MG63 (cell line): Measurements from ENCODE around the gene PTPRS. TPM values are rescaled to one million over a fixed set of nuclear protein-coding genes. Genes with fewer than 3 reads are reported as not detected.

Experiments used
- DNase-seq: peaks from one replicate; pipeline ENCODE4 v3.0.0-alpha.2; 2020
- H3K27me3 ChIP-seq: fragments of 250-450 bp; sonication (Bioruptor Pico); 2 replicates; pipeline ENCODE4 v1.5.1; 2020; ENCODE audit warnings: mild to moderate bottlenecking, moderate library complexity
- H3K36me3 ChIP-seq: fragments of 250-450 bp; sonication (Bioruptor Pico); 2 replicates; pipeline ENCODE4 v1.5.1; 2020; ENCODE audit warnings: mild to moderate bottlenecking, moderate library complexity
- H3K4me3 ChIP-seq: fragments of 250-450 bp; sonication (Bioruptor Pico); 2 replicates; pipeline ENCODE4 v1.5.1; 2020; ENCODE audit warnings: mild to moderate bottlenecking, moderate library complexity
- H3K9me3 ChIP-seq: fragments of 250-450 bp; sonication (Bioruptor Pico); 2 replicates; pipeline ENCODE4 v1.5.1; 2020; ENCODE audit warnings: mild to moderate bottlenecking, moderate library complexity
- total RNA-seq: library from RNA; depleted of rRNA; stranded (reverse); fragments of >200 nt; shearing (Covaris generic); gene quantifications from 2 replicates; pipeline ENCODE4 v1.2.3, GENCODE V29; 2014; ENCODE audit warnings: low replicate concordance

Gene PTPRS
- total RNA-seq, 1 experiment from 2014 or later = 30.6 TPM

DNA sequence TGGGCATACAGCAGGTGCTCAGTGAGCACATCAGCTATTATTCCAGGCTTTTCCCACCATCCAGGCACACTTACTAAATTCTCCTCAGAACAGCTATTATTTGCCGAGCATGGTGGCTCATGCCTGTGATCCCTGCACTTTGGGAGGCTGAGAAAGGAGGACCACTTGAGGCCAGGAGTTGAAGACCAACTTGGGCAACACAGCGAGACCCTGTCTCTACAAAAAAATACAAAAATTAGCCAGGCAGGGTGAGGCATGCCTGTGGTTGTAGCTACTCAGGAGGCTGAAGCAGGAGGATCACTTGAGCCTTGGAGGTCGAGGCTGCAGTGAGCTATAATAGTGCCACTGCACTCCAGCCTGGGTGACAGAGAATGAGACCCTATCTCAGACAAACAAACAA lies 35.4 kb downstream of the PTPRS start:
- no peaks in the 10 kb centered on the region for H3K9me3 ChIP-seq
- no peaks in the 10 kb centered on the region for H3K36me3 ChIP-seq
- no peaks in the 10 kb centered on the region for H3K27me3 ChIP-seq
- no peak overlapping the region for H3K4me3 ChIP-seq
- no peak for DNase-seq

DNA sequence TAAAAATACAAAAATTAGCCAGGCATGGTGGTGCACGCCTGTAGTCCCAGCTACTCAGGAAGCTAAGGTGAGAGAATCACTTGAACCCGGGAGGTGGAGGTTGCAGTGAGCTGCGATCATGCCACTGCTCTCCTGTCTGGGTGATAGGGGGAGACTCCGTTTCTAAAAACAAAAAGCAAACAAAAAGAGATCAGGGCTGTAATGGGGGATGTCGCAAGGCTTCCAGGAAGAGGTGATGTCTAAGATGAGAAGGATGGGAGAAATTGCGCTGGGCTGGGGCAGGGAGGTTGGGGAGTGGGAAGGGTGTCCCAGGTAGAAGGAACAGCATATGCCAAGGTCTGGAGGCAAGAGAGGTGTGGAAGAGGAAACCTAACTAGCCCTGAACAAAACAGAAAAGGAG lies 36.1 kb downstream of the PTPRS start:
- no peaks in the 10 kb centered on the region for H3K27me3 ChIP-seq
- no peaks in the 10 kb centered on the region for H3K36me3 ChIP-seq
- H3K4me3 ChIP-seq = no peak overlapping the region
- no peaks in the 10 kb centered on the region for H3K9me3 ChIP-seq
- no peak for DNase-seq

GRCh38 chr19:5303208-5303607 lies 37.4 kb downstream of the PTPRS start:
- no peaks in the 10 kb centered on the region for H3K9me3 ChIP-seq
- H3K4me3 ChIP-seq = no peak overlapping the region
- H3K27me3 ChIP-seq = no peaks in the 10 kb centered on the region
- DNase-seq = no peak
- no peaks in the 10 kb centered on the region for H3K36me3 ChIP-seq

GRCh38 chr19:5302396-5302795 lies 38.2 kb downstream of the PTPRS start:
- Histone ChIP-seq H3K9me3 (no peaks in the 10 kb centered on the region), H3K27me3 (no peaks in the 10 kb centered on the region), H3K4me3 (no peak overlapping the region), H3K36me3 (no peaks in the 10 kb centered on the region)
- no peak for DNase-seq

DNA sequence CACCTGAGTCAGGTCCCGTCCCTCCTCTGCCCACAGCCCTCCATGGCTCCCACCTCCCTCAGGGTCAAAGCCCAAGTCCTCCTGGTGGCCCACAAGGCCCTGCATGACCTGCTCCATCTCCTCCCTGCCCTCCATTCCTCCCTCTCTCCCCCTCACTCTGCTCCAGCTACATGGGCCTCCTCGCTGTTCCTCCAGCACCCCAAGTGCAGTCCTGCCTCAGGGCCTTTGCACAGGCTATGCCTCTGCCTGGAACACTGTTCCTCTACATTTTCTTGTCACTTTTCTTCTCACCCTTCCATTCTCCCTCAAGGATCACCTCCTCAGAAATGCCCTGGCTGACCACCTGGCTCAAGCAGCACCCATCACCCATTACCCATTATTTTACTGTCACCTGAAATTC lies 41.5 kb downstream of the PTPRS start:
- Histone ChIP-seq H3K36me3 (no peaks in the 10 kb centered on the region), H3K9me3 (no peaks in the 10 kb centered on the region), H3K4me3 (no peak overlapping the region), H3K27me3 (no peaks in the 10 kb centered on the region)
- no peak for DNase-seq

DNA sequence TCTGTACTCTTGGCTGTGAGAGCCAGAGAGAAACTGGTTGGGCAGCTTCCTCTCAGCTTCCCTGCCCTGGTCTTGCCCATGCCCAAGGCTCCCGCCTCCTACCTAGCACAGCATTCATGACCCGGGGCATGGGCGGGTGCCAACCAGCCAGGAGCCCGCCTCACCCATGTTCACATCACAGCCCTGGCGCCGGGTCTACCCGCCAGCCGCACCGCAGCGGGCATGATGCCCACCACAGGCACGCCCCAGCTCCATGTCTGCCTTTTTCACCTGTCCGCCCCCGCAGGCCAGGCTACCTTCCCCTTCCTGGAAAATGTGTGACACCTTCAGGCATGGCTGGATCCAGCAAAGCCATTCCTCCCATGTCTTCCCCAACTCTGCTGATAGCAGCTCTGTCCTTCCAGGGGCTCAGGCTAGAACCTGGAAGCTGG lies 42.1 kb downstream of the PTPRS start:
- Histone ChIP-seq H3K36me3 (no peaks in the 10 kb centered on the region), H3K9me3 (no peaks in the 10 kb centered on the region), H3K27me3 (no peaks in the 10 kb centered on the region), H3K4me3 (no peak overlapping the region)
- no peak for DNase-seq

- no peak for DNase-seq
- Histone ChIP-seq H3K36me3 (no peaks in the 10 kb centered on the region), H3K9me3 (no peaks in the 10 kb centered on the region), H3K27me3 (no peaks in the 10 kb centered on the region), H3K4me3 (no peak overlapping the region)
These were observed 43.3 kb downstream of the PTPRS start for GRCh38 chr19:5297272-5297669.

DNA sequence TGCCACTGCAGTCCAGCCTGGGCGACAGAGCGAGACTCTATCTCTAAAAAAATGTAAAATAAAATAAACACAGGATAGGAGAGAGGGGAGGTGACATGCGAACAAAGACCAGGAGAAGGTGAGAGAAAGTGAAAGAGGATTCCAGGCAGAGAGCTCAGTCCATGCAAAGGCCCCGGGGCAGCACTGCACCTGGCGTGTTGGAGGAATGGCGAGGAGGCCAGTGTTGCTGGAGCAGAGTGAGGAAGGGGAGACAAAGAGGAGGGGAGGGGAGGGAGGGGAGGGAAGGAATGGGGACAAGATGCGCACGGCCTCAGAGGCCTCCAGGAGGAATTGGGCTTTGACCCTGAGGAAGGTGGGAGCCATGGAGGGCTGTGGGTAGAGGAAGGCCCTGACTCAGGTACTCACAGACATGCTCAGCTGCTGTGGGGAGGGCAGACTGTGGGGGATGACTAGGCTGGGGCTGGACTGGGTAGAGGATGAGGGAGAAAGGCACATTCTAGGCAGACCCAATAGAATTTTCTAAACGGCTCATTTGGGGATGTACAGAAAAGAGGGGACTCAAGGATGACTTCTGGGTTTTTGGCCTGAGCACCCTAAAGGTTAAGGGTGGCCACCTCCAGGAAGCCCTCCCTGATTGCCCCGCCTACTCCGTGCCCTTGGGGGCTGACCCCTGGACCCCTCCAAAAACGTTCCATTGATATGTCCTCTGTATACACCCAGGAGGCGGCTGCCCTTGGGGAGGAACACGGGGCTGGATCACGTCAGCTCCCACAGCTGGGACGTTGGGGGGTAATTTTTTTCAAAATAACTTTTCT lies 43.9 kb downstream of the PTPRS start:
- Histone ChIP-seq H3K36me3 (no peaks in the 10 kb centered on the region), H3K4me3 (no peak overlapping the region), H3K9me3 (no peaks in the 10 kb centered on the region), H3K27me3 (no peaks in the 10 kb centered on the region)
- DNase-seq = no peak

- Histone ChIP-seq H3K9me3 (no peaks in the 10 kb centered on the region), H3K36me3 (no peaks in the 10 kb centered on the region), H3K4me3 (no peak overlapping the region), H3K27me3 (no peaks in the 10 kb centered on the region)
- DNase-seq = no peak
These were observed 44.6 kb downstream of the PTPRS start for GRCh38 chr19:5296021-5296420.

GRCh38 chr19:5294403-5295160 lies 46.0 kb downstream of the PTPRS start:
- Histone ChIP-seq H3K9me3 (no peaks in the 10 kb centered on the region), H3K36me3 (no peaks in the 10 kb centered on the region), H3K27me3 (no peaks in the 10 kb centered on the region), H3K4me3 (no peak overlapping the region)
- no peak for DNase-seq

- peak overlapping the region; percentile 45 for H3K4me3 ChIP-seq
- DNase-seq = no peak
- no peaks in the 10 kb centered on the region for H3K9me3 ChIP-seq
- H3K36me3 ChIP-seq = no peaks in the 10 kb centered on the region
- H3K27me3 ChIP-seq = no peaks in the 10 kb centered on the region
These were observed 46.8 kb downstream of the PTPRS start for GRCh38 chr19:5293612-5294378.

DNA sequence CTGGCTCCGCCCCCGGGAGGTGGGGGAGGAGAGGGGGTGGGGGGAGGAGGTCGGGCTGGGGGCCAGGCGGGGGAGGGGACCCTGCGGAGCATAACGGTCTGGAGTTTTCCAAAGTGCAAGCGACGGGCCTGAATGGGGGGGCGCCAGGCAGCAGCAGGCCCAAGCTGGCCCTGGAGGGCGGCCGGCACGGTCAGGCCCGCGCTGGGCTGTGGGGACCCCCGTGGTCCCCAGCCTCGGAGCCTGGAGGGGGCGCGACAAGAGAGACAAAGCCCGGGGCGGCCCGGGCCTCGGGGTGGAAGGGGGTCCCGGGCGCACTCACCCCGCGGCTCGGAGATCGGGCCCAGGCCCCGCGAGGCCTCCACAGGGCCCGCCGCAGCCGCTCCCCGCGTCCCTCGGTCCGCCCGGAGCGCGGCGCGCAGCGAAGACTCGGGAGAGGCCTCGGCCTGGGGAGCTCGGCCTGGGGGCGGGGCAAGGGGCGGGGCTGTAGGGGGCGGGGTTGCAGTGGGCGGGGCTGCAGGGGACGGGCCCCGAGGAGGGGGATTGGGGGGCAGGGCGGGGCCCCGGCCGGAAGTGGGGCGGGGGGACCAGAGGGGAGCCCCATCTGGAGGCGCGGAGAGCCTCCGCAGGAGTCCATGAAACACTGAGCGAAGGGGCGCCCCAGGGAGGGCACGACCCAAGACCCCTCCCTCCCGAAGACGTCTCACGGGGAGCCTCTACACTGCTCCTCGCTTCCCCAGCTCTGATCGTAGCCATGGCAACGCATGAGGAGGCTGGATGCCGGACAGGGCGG lies 47.6 kb downstream of the PTPRS start:
- Histone ChIP-seq H3K9me3 (no peaks in the 10 kb centered on the region), H3K36me3 (no peaks in the 10 kb centered on the region), H3K4me3 (peak overlapping the region; percentile 55), H3K27me3 (no peaks in the 10 kb centered on the region)
- peak; percentile 45 for DNase-seq

DNA sequence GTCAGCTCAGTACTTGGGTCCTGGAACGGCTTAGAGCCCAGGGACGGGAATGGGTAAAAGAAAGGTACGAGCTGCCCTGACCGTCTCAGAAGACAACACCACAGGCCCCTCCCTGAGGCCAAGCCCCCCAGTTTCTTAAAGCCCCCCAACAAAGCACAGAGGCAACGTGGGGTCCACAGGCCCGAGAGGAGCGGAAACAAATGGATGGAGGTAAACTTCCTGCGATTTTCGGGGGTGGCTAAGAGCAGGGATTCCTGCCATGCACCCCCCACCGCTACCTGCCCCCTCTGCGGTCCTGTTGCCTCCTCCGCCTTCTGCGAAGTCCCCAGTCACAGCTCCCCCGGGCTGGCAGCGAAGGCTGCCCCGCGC lies 48.2 kb downstream of the PTPRS start:
- Histone ChIP-seq H3K9me3 (no peaks in the 10 kb centered on the region), H3K4me3 (peak overlapping the region; percentile 55), H3K27me3 (no peaks in the 10 kb centered on the region), H3K36me3 (no peaks in the 10 kb centered on the region)
- DNase-seq = no peak

DNA sequence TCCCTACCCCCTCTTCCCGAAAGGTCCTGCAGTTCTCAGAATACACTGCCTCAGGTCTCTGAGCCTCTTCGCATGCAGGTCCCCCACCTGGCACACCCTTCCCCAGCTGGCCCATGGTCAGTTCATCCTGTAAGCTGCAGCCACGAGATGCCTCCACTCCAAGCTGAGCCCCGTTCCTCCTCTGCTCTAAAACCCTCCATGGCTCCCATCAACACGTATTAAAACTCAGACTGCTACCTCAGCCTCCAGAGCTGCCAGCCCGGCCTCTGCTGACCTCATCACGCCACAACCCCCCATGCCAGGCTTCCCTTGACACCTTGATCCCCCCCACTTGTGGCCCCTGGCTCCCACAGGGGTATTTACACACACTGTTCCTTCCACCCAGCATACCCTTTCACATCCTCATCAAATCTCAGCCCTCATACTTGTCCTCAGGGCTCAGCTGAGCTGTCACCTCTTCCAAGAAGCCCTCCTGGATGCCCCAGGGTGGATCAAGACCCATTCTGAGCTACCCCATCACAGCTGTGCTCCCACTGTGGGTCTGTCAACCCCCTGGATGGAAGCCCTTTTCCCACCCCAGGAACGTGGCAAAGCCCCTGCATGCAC lies 48.9 kb downstream of the PTPRS start:
- no peak overlapping the region for H3K4me3 ChIP-seq
- no peak for DNase-seq
- H3K27me3 ChIP-seq = no peaks in the 10 kb centered on the region
- H3K36me3 ChIP-seq = no peaks in the 10 kb centered on the region
- no peaks in the 10 kb centered on the region for H3K9me3 ChIP-seq
